ENCODE results near the gene CPLX1.

DNA sequence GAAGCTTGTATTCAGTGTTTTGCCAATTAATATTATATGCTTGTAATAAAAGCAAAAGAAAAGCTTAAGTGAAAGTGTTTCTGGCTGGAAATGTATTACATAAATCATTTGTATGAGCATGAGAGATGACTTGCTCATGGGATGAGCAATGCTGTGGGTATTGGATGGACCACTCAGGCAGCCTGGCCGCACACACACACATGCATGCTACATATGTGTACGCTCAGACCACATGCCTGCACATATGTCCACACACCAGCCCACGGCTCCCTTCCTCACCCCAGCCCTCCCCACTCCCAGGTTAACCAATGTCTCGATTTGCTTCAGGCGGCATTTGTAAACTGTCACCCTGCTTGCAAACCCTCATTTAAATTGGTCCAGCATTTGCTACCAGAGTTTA, 55.9 kb downstream of the CPLX1 start:
- TF ChIP-seq, protein P1, sequence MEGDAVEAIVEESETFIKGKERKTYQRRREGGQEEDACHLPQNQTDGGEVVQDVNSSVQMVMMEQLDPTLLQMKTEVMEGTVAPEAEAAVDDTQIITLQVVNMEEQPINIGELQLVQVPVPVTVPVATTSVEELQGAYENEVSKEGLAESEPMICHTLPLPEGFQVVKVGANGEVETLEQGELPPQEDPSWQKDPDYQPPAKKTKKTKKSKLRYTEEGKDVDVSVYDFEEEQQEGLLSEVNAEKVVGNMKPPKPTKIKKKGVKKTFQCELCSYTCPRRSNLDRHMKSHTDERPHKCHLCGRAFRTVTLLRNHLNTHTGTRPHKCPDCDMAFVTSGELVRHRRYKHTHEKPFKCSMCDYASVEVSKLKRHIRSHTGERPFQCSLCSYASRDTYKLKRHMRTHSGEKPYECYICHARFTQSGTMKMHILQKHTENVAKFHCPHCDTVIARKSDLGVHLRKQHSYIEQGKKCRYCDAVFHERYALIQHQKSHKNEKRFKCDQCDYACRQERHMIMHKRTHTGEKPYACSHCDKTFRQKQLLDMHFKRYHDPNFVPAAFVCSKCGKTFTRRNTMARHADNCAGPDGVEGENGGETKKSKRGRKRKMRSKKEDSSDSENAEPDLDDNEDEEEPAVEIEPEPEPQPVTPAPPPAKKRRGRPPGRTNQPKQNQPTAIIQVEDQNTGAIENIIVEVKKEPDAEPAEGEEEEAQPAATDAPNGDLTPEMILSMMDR (IDR thresholded peaks at IDR 0.05): no peak
- no peak for TF ChIP-seq POLR2A (IDR thresholded peaks at IDR 0.05)

All from tibial nerve (tissue), 3 donors.